ENCODE measurements around the gene DDX20.

DNA sequence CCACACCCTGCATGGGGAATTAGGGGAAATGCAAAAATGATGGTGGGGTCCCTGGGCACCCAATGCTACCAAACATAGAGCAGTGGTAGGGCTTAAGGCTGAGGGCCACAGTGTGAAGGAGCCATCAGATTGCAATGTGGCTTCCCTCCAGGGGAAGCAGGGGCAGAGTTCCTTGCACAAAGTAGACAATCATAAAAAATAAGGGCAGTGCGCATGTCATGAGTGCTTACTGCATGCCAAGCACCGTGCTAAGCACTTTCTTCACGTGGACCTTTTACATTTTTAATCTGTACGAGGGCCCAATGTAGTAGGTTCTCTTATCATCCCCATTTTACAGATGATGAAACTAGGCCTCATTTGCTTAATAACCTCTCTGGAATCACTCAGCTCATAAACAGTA is 56.6 kb downstream of the DDX20 start:
- TF ChIP-seq POLR2A (IDR thresholded peaks at IDR 0.05; ENCODE audit: low read depth, low read length) (no peak), TAF1 (IDR thresholded peaks at IDR 0.05; ENCODE audit: low read depth, low read length) (no peak)

Measured in GM12891 (cell line).